ENCODE results near the gene SPEG.

GRCh38 chr2:219488149-219488843 is 53.7 kb downstream of the SPEG start:
- TF ChIP-seq CTCF (IDR thresholded peaks at IDR 0.05 in 8 of 11, conservative IDR thresholded peaks at IDR 0.05 in 3 of 11) (no peak), POLR2A (IDR thresholded peaks at IDR 0.05) (no peak)
